HL-60/S4 treated with phorbol 12-myristate 13-acetate at 8.2 ng/mL for 4 days and 3 days (cell line): ENCODE measurements around the gene GLTPD2.
"Not testable (repeated sequence)": the region's sequence is repeated elsewhere in the genome, so short reads cannot be mapped to it uniquely, and the experiment has no call there.

Experiments
- in situ Hi-C: fragments of 300-500 bp; cut with MboI; formaldehyde crosslinking; loops from 2 replicates; pipeline ENCODE4 v1.15.0; 2022; ENCODE audit warnings: low sequenced_read_pairs

The GLTPD2 gene

GRCh38 chr17:4807605-4808377 is 19.0 kb downstream of the GLTPD2 start:
- in situ Hi-C loops, result no loop called here

GRCh38 chr17:4808378-4808767 is 19.6 kb downstream of the GLTPD2 start:
- in situ Hi-C loops, result no loop called here

GRCh38 chr17:4810696-4811290 is 22.0 kb downstream of the GLTPD2 start:
- in situ Hi-C loops, result no loop called here

- in situ Hi-C loops, result no loop called here
These were observed 22.7 kb downstream of the GLTPD2 start for GRCh38 chr17:4811471-4811870.

GRCh38 chr17:4812690-4813089 is 23.9 kb downstream of the GLTPD2 start:
- in situ Hi-C loops, result no loop called here

- in situ Hi-C loops, result no loop called here
These were observed 26.4 kb downstream of the GLTPD2 start for GRCh38 chr17:4815043-4815675.

- in situ Hi-C loops, result no loop called here
These were observed 28.1 kb downstream of the GLTPD2 start for GRCh38 chr17:4816826-4817225.

GRCh38 chr17:4818276-4818675 is 29.5 kb downstream of the GLTPD2 start:
- in situ Hi-C loops, result no loop called here

GRCh38 chr17:4822835-4823234 is 34.1 kb downstream of the GLTPD2 start:
- in situ Hi-C loops, result no loop called here

GRCh38 chr17:4823373-4824089 is 34.8 kb downstream of the GLTPD2 start:
- in situ Hi-C loops, result no loop called here

- in situ Hi-C loops, result no loop called here
These were observed 38.6 kb downstream of the GLTPD2 start for GRCh38 chr17:4827399-4827798.

- in situ Hi-C loops, result not testable (repeated sequence)
These were observed 44.0 kb downstream of the GLTPD2 start for GRCh38 chr17:4832829-4833177.

- in situ Hi-C loops, result no loop called here
These were observed 44.6 kb downstream of the GLTPD2 start, which contains the start of gene MINK1 for GRCh38 chr17:4833178-4833940. Gene MINK1, plus strand, starts transcription at chr17:4833340. Its CDS starts 244 bp downstream, at chr17:4833584.

GRCh38 chr17:4833941-4834680 is 45.3 kb downstream of the GLTPD2 start:
- in situ Hi-C loops, result no loop called here

- in situ Hi-C loops, result no loop called here
These were observed 45.9 kb downstream of the GLTPD2 start for GRCh38 chr17:4834681-4835020.

GRCh38 chr17:4836221-4836620 is 47.5 kb downstream of the GLTPD2 start:
- in situ Hi-C loops, result no loop called here

GRCh38 chr17:4837471-4838308 is 48.9 kb downstream of the GLTPD2 start:
- in situ Hi-C loops, result no loop called here

- in situ Hi-C loops, result no loop called here
These were observed 49.6 kb downstream of the GLTPD2 start for GRCh38 chr17:4838309-4838785.

GRCh38 chr17:4839221-4839620 is 50.5 kb downstream of the GLTPD2 start:
- in situ Hi-C loops, result no loop called here
